HG03354 (cell line): Measurements from ENCODE around the gene VWA8.
"Not testable (repeated sequence)": the region's sequence is repeated elsewhere in the genome, so short reads cannot be mapped to it uniquely, and the experiment has no call there.

Experiments
- ATAC-seq: cut with Tn5 transposase; IDR thresholded peaks from one replicate; pipeline ENCODE4 v1.9.1; 2021; ENCODE audit warnings: mild to moderate bottlenecking; ENCODE audit not compliant: unreplicated experiment, poor library complexity, severe bottlenecking

The VWA8 gene

GRCh38 chr13:41578371-41578770 lies 382.5 kb downstream of the VWA8 start:
- ATAC-seq, result no peak

GRCh38 chr13:41577436-41577835 lies 383.5 kb downstream of the VWA8 start:
- no peak for ATAC-seq

- not testable (repeated sequence) for ATAC-seq
Observed at GRCh38 chr13:41573640-41574039, 387.3 kb downstream of the VWA8 start.

GRCh38 chr13:41571817-41572340 lies 389.0 kb downstream of the VWA8 start:
- not testable (repeated sequence) for ATAC-seq

- ATAC-seq, result no peak
Observed at GRCh38 chr13:41568972-41569351, 391.9 kb downstream of the VWA8 start.

GRCh38 chr13:41568143-41568971 lies 392.6 kb downstream of the VWA8 start:
- ATAC-seq, result no peak

GRCh38 chr13:41567363-41567762 lies 393.5 kb downstream of the VWA8 start:
- no peak for ATAC-seq

GRCh38 chr13:41565846-41566245 lies 395.1 kb downstream of the VWA8 start:
- no peak for ATAC-seq

GRCh38 chr13:41565216-41565615 lies 395.7 kb downstream of the VWA8 start:
- ATAC-seq, result no peak

- ATAC-seq, result no peak
Observed at GRCh38 chr13:41563984-41564365, 396.9 kb downstream of the VWA8 start.

GRCh38 chr13:41563341-41563983 lies 397.4 kb downstream of the VWA8 start:
- no peak for ATAC-seq

- no peak for ATAC-seq
Observed at GRCh38 chr13:41562541-41563178, 398.2 kb downstream of the VWA8 start.

GRCh38 chr13:41562083-41562482 lies 398.8 kb downstream of the VWA8 start:
- ATAC-seq, result no peak

- ATAC-seq, result no peak
Observed at GRCh38 chr13:41561170-41561569, 399.7 kb downstream of the VWA8 start.

- no peak for ATAC-seq
Observed at GRCh38 chr13:41558781-41559560, 401.9 kb downstream of the VWA8 start.

GRCh38 chr13:41557719-41558118 lies 403.2 kb downstream of the VWA8 start:
- ATAC-seq, result no peak

- peak; percentile 89 for ATAC-seq
Observed at GRCh38 chr13:41554626-41555386, 406.1 kb downstream of the VWA8 start.

- ATAC-seq, result no peak
Observed at GRCh38 chr13:41554180-41554579, 406.7 kb downstream of the VWA8 start.

- no peak for ATAC-seq
Observed at GRCh38 chr13:41552031-41552430, 408.9 kb downstream of the VWA8 start.
